ENCODE data around the gene PARD6A. TPM values are rescaled to one million over a fixed set of nuclear protein-coding genes. Genes with fewer than 3 reads are reported as not detected.

PARD6A gene
- total RNA-seq, 3 donors from 2014 or later (not counting 1 experiment from before 2014, with no cell fraction given), result 3.1 to 4.4 (median 3.3) TPM

- no peak overlapping the region for H3K27ac ChIP-seq (ENCODE audit: low read length)
- Mint-ChIP-seq H3K27me3 (ENCODE audit: low read depth in 2 of 2) (no peaks in the 10 kb centered on the region), H3K9me3 (no peaks in the 10 kb centered on the region), H3K4me1 (peaks cover 0 to 5% of the 10 kb centered on the region in 2 donors), H3K27ac (no peak overlapping the region), H3K4me3 (no peak overlapping the region), H3K36me3 (no peaks in the 10 kb centered on the region)
- no peak overlapping the region for H3K4me3 ChIP-seq (ENCODE audit: low read length)
- H3K27me3 ChIP-seq (ENCODE audit: control insufficient read depth, insufficient read depth, low read length), result no peaks in the 10 kb centered on the region
- ATAC-seq (no peak), DNase-seq (no peak)
- TF ChIP-seq, protein P1, sequence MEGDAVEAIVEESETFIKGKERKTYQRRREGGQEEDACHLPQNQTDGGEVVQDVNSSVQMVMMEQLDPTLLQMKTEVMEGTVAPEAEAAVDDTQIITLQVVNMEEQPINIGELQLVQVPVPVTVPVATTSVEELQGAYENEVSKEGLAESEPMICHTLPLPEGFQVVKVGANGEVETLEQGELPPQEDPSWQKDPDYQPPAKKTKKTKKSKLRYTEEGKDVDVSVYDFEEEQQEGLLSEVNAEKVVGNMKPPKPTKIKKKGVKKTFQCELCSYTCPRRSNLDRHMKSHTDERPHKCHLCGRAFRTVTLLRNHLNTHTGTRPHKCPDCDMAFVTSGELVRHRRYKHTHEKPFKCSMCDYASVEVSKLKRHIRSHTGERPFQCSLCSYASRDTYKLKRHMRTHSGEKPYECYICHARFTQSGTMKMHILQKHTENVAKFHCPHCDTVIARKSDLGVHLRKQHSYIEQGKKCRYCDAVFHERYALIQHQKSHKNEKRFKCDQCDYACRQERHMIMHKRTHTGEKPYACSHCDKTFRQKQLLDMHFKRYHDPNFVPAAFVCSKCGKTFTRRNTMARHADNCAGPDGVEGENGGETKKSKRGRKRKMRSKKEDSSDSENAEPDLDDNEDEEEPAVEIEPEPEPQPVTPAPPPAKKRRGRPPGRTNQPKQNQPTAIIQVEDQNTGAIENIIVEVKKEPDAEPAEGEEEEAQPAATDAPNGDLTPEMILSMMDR (IDR thresholded peaks at IDR 0.05), result no peak
- intact Hi-C loops (cut with micrococcal nuclease), result no loop called here
- H3K4me1 ChIP-seq (ENCODE audit: control insufficient read depth, insufficient read depth, low read length), result no peaks in the 10 kb centered on the region
- WGBS (ENCODE audit: insufficient coverage), result 75% methylated on average over 8 of the region's 8 CpGs
- no peaks in the 10 kb centered on the region for H3K9me3 ChIP-seq (ENCODE audit: control insufficient read depth, insufficient read depth, low read length)
- peaks cover 3% of the 10 kb centered on the region for H3K36me3 ChIP-seq (ENCODE audit: control insufficient read depth, insufficient read depth, low read length)
These were observed 16.2 kb downstream of the PARD6A start for GRCh38 chr16:67676939-67677338.

DNA sequence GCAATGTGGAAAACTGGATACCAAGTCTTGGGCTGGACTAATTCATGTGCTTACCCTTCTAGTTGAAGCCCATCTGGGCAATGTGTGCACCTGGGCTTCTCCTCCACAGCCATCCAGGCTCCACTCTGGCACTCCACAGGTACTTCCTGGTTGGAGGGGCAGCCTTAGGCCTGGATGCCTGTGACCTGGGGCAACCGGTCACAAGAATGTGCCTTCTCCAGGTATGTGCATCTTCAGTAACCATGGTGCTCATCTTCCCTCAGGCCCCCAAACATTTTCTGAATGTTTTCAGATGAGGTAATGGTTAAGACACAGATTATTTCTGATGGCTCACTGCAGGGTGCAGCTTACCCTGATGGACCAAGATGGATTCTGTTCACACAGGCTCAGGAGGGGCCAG, 17.0 kb downstream of the PARD6A start:
- peaks cover 3% of the 10 kb centered on the region for H3K36me3 ChIP-seq (ENCODE audit: control insufficient read depth, insufficient read depth, low read length)
- Mint-ChIP-seq H3K36me3 (no peaks in the 10 kb centered on the region), H3K9me3 (no peaks in the 10 kb centered on the region), H3K27me3 (ENCODE audit: low read depth in 2 of 2) (no peaks in the 10 kb centered on the region), H3K27ac (no peak overlapping the region), H3K4me1 (peaks cover 0 to 1% of the 10 kb centered on the region in 2 donors), H3K4me3 (no peak overlapping the region)
- no peaks in the 10 kb centered on the region for H3K27me3 ChIP-seq (ENCODE audit: control insufficient read depth, insufficient read depth, low read length)
- no peak overlapping the region for H3K4me3 ChIP-seq (ENCODE audit: low read length)
- no peaks in the 10 kb centered on the region for H3K9me3 ChIP-seq (ENCODE audit: control insufficient read depth, insufficient read depth, low read length)
- no peak overlapping the region for H3K27ac ChIP-seq (ENCODE audit: low read length)
- no peaks in the 10 kb centered on the region for H3K4me1 ChIP-seq (ENCODE audit: control insufficient read depth, insufficient read depth, low read length)
- intact Hi-C loops (cut with micrococcal nuclease), result no loop called here
- no peak for DNase-seq
- TF ChIP-seq, protein P1 (IDR thresholded peaks at IDR 0.05), result no peak
- no peak for ATAC-seq
- 94% methylated on average over 1 of the region's 1 CpG for WGBS (ENCODE audit: insufficient coverage)

GRCh38 chr16:67678354-67679023, 17.7 kb downstream of the PARD6A start:
- Histone ChIP-seq H3K36me3 (ENCODE audit: control insufficient read depth, insufficient read depth, low read length) (peaks cover 8% of the 10 kb centered on the region), H3K4me3 (ENCODE audit: low read length) (no peak overlapping the region), H3K9me3 (ENCODE audit: control insufficient read depth, insufficient read depth, low read length) (no peaks in the 10 kb centered on the region), H3K27ac (ENCODE audit: low read length) (no peak overlapping the region), H3K27me3 (ENCODE audit: control insufficient read depth, insufficient read depth, low read length) (no peaks in the 10 kb centered on the region), H3K4me1 (ENCODE audit: control insufficient read depth, insufficient read depth, low read length) (no peaks in the 10 kb centered on the region)
- no peaks in the 10 kb centered on the region for H3K4me1 Mint-ChIP-seq
- H3K27ac Mint-ChIP-seq, result no peak overlapping the region
- no peaks in the 10 kb centered on the region for H3K9me3 Mint-ChIP-seq
- DNase-seq, result no peak
- H3K4me3 Mint-ChIP-seq, result no peak overlapping the region
- TF ChIP-seq, protein P1 (IDR thresholded peaks at IDR 0.05), result no peak
- H3K36me3 Mint-ChIP-seq, result peaks cover 3% of the 10 kb centered on the region
- ATAC-seq, result no peak
- intact Hi-C loops (cut with micrococcal nuclease), result no loop called here
- H3K27me3 Mint-ChIP-seq (ENCODE audit: low read depth in 2 of 2), result no peaks in the 10 kb centered on the region
- 95% methylated on average over 12 of the region's 12 CpGs for WGBS (ENCODE audit: insufficient coverage)

All from natural killer cell (primary cell).